Natural killer cell (primary cell): ENCODE data around the gene EIF4EBP2. TPM values are rescaled to one million over a fixed set of nuclear protein-coding genes. Genes with fewer than 3 reads are reported as not detected.

Experiments used
- ATAC-seq, 3 donors: fragments of 150-1000 bp in 2 of 3; fragments of 200-7000 bp in 1 of 3; cut with Tn5 transposase; 1 replicate in 1 of 3; 2 replicates in 2 of 3; pipeline ENCODE4 v1.10.0; 2021; ENCODE audit warnings: mild to moderate bottlenecking in 2 of 3, moderate library complexity in 2 of 3
- DNase-seq, 2 donors: peaks; one replicate each; pipeline versions ENCODE4 v3.0.0 to v3.0.0-alpha.2; 2013 to 2021; ENCODE audit warnings: mixed read lengths in 1 of 2
- H3K27ac ChIP-seq: one replicate; pipeline ENCODE4 v1.5.1; 2013; ENCODE audit warnings: mild to moderate bottlenecking, low read length
- H3K27me3 ChIP-seq: one replicate; pipeline ENCODE4 v1.6.1; 2013; ENCODE audit warnings: low read length; ENCODE audit not compliant: control insufficient read depth, insufficient read depth
- H3K36me3 ChIP-seq: one replicate; pipeline ENCODE4 v1.6.1; 2013; ENCODE audit warnings: low read length; ENCODE audit not compliant: control insufficient read depth, insufficient read depth
- H3K4me1 ChIP-seq: one replicate; pipeline ENCODE4 v1.6.1; 2013; ENCODE audit warnings: low read length; ENCODE audit not compliant: control insufficient read depth, insufficient read depth
- H3K4me3 ChIP-seq: one replicate; pipeline ENCODE4 v1.5.1; 2013; ENCODE audit warnings: low read length
- H3K9me3 ChIP-seq: one replicate; pipeline ENCODE4 v1.6.1; 2013; ENCODE audit warnings: low read length; ENCODE audit not compliant: control insufficient read depth, insufficient read depth
- H3K27ac Mint-ChIP-seq, 2 donors: one replicate each; pipeline ENCODE4 v1.8.0; 2022; ENCODE audit warnings: mild to moderate bottlenecking in 2 of 2, mixed read lengths in 2 of 2, moderate library complexity in 1 of 2
- H3K27me3 Mint-ChIP-seq, 2 donors: one replicate each; pipeline ENCODE4 v1.8.0; 2022; ENCODE audit warnings: low read depth in 2 of 2, mixed read lengths in 2 of 2
- H3K36me3 Mint-ChIP-seq: one replicate; pipeline ENCODE4 v1.8.0; 2022; ENCODE audit warnings: mixed read lengths
- H3K4me1 Mint-ChIP-seq, 2 donors: one replicate each; pipeline ENCODE4 v1.8.0; 2022; ENCODE audit warnings: mixed read lengths in 2 of 2
- H3K4me3 Mint-ChIP-seq: one replicate; pipeline ENCODE4 v1.8.0; 2022; ENCODE audit warnings: mild to moderate bottlenecking, moderate library complexity, mixed read lengths
- H3K9me3 Mint-ChIP-seq, 2 donors: one replicate each; pipeline ENCODE4 v1.8.0; 2022; ENCODE audit warnings: mixed read lengths in 2 of 2
- WGBS: methylation state at CpG from one replicate; pipeline ENCODE4 v1.1.7; 2013; ENCODE audit warnings: missing lambda C conversion rate; ENCODE audit not compliant: insufficient coverage; 5-methylcytosine and 5-hydroxymethylcytosine counted together
- intact Hi-C: fragments of 100-400 bp; cut with micrococcal nuclease; formaldehyde crosslinking; loops from one replicate; pipeline ENCODE4 v1.14.2; 2022
- total RNA-seq, 4 donors: library from RNA; stranded (reverse); fragments of 120-200 nt in 1 of 4; gene quantifications; one replicate each; pipeline versions ENCODE4 v1.2.3 to v1.2.4, GENCODE V29; 2013 to 2022
- TF ChIP-seq, protein P1 (sequence below): fragments of 200-600 bp; IDR thresholded peaks from one replicate; pipeline ENCODE4 v1.8.0; 2022; ENCODE audit warnings: antibody characterized with exemption

EIF4EBP2 gene
- total RNA-seq, 3 donors from 2014 or later (not counting 1 experiment from before 2014, with no cell fraction given), result 60.6 to 71.6 (median 71.1) TPM

GRCh38 chr10:70465832-70466231 is 61.9 kb downstream of the EIF4EBP2 start:
- DNase-seq (no peak), ATAC-seq (no peak)
- Histone ChIP-seq H3K27ac (no peak overlapping the region), H3K9me3 (no peaks in the 10 kb centered on the region), H3K27me3 (no peaks in the 10 kb centered on the region), H3K36me3 (no peaks in the 10 kb centered on the region), H3K4me1 (peaks cover 4% of the 10 kb centered on the region), H3K4me3 (no peak overlapping the region)
- H3K9me3 Mint-ChIP-seq, result no peaks in the 10 kb centered on the region
- H3K4me1 Mint-ChIP-seq, result no peaks in the 10 kb centered on the region
- intact Hi-C loops, result no loop called here
- H3K27ac Mint-ChIP-seq, result no peak overlapping the region
- no peak overlapping the region for H3K4me3 Mint-ChIP-seq
- TF ChIP-seq, protein P1, sequence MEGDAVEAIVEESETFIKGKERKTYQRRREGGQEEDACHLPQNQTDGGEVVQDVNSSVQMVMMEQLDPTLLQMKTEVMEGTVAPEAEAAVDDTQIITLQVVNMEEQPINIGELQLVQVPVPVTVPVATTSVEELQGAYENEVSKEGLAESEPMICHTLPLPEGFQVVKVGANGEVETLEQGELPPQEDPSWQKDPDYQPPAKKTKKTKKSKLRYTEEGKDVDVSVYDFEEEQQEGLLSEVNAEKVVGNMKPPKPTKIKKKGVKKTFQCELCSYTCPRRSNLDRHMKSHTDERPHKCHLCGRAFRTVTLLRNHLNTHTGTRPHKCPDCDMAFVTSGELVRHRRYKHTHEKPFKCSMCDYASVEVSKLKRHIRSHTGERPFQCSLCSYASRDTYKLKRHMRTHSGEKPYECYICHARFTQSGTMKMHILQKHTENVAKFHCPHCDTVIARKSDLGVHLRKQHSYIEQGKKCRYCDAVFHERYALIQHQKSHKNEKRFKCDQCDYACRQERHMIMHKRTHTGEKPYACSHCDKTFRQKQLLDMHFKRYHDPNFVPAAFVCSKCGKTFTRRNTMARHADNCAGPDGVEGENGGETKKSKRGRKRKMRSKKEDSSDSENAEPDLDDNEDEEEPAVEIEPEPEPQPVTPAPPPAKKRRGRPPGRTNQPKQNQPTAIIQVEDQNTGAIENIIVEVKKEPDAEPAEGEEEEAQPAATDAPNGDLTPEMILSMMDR, result no peak
- H3K27me3 Mint-ChIP-seq, result peaks cover 5 to 6% of the 10 kb centered on the region in 2 donors
- 83% methylated on average over 2 of the region's 2 CpGs for WGBS
- H3K36me3 Mint-ChIP-seq, result no peaks in the 10 kb centered on the region

DNA sequence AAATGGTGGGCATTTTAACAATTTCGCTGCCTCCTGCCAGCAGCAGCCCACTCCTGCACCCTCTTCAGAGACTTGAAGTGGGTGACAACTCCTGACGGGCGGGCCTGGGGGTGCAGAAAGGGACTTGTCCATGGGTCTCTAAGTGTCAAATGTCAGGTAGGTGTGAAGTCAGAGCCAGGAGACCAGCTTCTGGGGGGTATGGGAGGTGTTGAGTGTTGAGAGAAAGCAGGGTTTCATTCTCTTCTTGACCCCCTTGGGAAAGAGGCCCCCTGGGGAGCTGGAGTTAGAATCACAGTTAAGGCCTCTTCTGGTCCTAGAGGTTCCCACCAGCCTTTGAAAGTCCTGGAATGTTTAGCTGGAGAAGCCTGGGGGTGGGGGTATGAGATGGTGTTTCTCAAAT is 63.0 kb downstream of the EIF4EBP2 start:
- ATAC-seq (no peak), DNase-seq (no peak)
- Histone ChIP-seq H3K4me3 (no peak overlapping the region), H3K36me3 (no peaks in the 10 kb centered on the region), H3K27ac (no peak overlapping the region), H3K9me3 (no peaks in the 10 kb centered on the region), H3K27me3 (no peaks in the 10 kb centered on the region), H3K4me1 (no peaks in the 10 kb centered on the region)
- intact Hi-C loops, result no loop called here
- H3K27me3 Mint-ChIP-seq, result no peaks in the 10 kb centered on the region
- H3K9me3 Mint-ChIP-seq, result no peaks in the 10 kb centered on the region
- no peak overlapping the region for H3K4me3 Mint-ChIP-seq
- no peaks in the 10 kb centered on the region for H3K4me1 Mint-ChIP-seq
- no peak overlapping the region for H3K27ac Mint-ChIP-seq
- WGBS, result 80% methylated on average over 3 of the region's 3 CpGs
- H3K36me3 Mint-ChIP-seq, result no peaks in the 10 kb centered on the region
- TF ChIP-seq, protein P1, result no peak

DNA sequence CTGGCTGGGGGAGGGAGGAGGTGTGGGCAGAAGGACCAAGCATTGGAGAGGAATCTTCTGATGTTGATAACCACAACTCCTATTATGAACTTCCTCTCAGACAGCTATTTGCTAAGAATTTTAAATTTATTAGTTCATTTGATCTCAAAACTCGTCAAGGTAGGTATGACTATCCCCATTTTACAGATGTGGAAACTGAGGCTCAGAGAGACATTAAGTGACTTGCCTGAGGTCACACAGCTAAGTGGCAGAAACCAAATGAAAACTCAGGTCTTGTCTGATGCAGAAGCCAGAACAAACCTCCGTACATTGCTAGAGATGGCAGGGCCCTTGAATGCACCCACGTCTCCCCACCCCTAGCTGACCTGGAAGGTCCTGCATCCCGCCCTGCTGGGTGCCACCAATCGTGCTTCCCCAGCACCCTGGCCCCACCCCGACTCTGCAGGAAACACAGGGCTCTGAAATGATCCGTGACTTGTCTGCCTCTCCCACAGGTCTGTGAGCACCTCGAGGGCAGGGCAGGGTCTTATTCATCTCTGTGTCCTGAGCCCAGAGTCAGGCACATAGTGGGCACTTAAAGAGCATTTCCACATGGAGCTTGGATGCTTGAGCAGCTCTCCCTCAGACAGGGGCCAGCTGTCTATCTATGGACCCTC is 69.0 kb downstream of the EIF4EBP2 start:
- Mint-ChIP-seq H3K9me3 (no peaks in the 10 kb centered on the region), H3K36me3 (no peaks in the 10 kb centered on the region), H3K27ac (no peak overlapping the region), H3K4me1 (peaks cover 5 to 17% of the 10 kb centered on the region in 2 donors), H3K27me3 (peaks cover 0 to 3% of the 10 kb centered on the region in 2 donors), H3K4me3 (no peak overlapping the region)
- H3K4me1 ChIP-seq, result peaks cover 14% of the 10 kb centered on the region
- no peaks in the 10 kb centered on the region for H3K27me3 ChIP-seq
- H3K27ac ChIP-seq, result no peak overlapping the region
- H3K4me3 ChIP-seq, result no peak overlapping the region
- DNase-seq, result no peak
- TF ChIP-seq, protein P1, result no peak
- intact Hi-C loops, result no loop called here
- WGBS, result 72% methylated on average over 8 of the region's 8 CpGs
- H3K9me3 ChIP-seq, result no peaks in the 10 kb centered on the region
- H3K36me3 ChIP-seq, result no peaks in the 10 kb centered on the region
- no peak for ATAC-seq

DNA sequence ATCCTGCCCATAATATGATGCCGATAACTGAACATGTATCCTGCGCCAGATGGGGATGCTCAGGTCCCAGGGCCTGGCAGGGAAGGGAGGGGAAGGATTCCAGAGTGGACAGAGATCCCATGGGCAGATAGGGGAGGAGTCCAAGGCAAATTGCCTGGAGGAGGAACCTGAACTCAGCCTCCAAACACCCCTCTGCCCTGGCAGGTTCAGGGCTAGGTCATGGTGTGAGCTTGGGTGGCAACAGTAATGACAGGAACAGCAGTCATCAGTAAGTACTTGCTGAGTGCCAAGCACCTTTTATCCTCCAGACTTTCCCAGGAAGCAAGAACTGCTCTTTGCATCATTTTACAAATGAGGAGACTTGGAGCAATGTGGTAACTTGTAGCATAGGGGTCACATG is 70.8 kb downstream of the EIF4EBP2 start:
- no peak for DNase-seq
- intact Hi-C loops, result no loop called here
- peaks cover 5% of the 10 kb centered on the region for H3K27me3 ChIP-seq
- no peak overlapping the region for H3K4me3 ChIP-seq
- no peaks in the 10 kb centered on the region for H3K36me3 ChIP-seq
- ATAC-seq, result no peak
- TF ChIP-seq, protein P1, result no peak
- H3K4me1 Mint-ChIP-seq, result peaks cover 10 to 29% of the 10 kb centered on the region in 2 donors
- H3K27me3 Mint-ChIP-seq, result peaks cover 0 to 3% of the 10 kb centered on the region in 2 donors
- H3K27ac ChIP-seq, result no peak overlapping the region
- peaks cover 29% of the 10 kb centered on the region for H3K4me1 ChIP-seq
- no peak overlapping the region for H3K4me3 Mint-ChIP-seq
- no peaks in the 10 kb centered on the region for H3K9me3 ChIP-seq
- H3K9me3 Mint-ChIP-seq, result no peaks in the 10 kb centered on the region
- no peaks in the 10 kb centered on the region for H3K36me3 Mint-ChIP-seq
- WGBS, result 100% methylated on average over 1 of the region's 2 CpGs
- H3K27ac Mint-ChIP-seq, result no peak overlapping the region
